Sigmoid colon (tissue), 3 donors: ENCODE data around the gene EXOC6.

Experiments used
- POLR2A ChIP-seq, 2 donors: fragments of 450-650 bp; IDR thresholded peaks; one replicate each; pipeline ENCODE4 v1.6.1; 2016; ENCODE audit warnings: antibody characterized with exemption in 2 of 2, mild to moderate bottlenecking in 2 of 2, moderate library complexity in 2 of 2
- TF ChIP-seq, protein P1 (sequence below), 4 experiments: fragments of 450-650 bp in 3 of 4; fragments of 200-600 bp in 1 of 4; IDR thresholded peaks; one replicate each; pipeline ENCODE4 v1.5.1; 2016 to 2019; ENCODE audit warnings: antibody characterized with exemption in 4 of 4, mild to moderate bottlenecking in 3 of 4, moderate library complexity in 2 of 4

DNA sequence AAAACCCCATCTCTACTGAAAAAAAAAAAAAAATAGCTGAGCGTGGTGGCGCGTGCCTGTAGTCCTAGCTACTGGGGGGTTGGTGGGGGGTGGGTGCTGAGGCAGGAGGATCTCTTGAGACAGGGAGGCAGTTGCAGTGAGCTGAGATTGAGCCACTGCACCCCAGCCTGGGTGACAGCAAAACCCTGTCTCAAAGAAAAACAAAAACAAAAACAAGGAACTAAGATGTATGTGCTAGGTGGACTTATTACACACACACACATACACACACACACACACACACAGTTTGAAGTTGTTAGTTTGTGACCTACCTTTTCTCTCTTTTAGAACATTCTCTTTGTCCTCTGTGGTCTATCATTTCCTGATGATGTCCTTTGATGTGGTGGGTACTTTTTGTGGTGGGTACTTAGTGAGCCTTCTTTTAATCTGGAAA is 53.5 kb downstream of the EXOC6 start:
- TF ChIP-seq POLR2A (IDR thresholded peaks at IDR 0.05): no peak
- TF ChIP-seq, protein P1, sequence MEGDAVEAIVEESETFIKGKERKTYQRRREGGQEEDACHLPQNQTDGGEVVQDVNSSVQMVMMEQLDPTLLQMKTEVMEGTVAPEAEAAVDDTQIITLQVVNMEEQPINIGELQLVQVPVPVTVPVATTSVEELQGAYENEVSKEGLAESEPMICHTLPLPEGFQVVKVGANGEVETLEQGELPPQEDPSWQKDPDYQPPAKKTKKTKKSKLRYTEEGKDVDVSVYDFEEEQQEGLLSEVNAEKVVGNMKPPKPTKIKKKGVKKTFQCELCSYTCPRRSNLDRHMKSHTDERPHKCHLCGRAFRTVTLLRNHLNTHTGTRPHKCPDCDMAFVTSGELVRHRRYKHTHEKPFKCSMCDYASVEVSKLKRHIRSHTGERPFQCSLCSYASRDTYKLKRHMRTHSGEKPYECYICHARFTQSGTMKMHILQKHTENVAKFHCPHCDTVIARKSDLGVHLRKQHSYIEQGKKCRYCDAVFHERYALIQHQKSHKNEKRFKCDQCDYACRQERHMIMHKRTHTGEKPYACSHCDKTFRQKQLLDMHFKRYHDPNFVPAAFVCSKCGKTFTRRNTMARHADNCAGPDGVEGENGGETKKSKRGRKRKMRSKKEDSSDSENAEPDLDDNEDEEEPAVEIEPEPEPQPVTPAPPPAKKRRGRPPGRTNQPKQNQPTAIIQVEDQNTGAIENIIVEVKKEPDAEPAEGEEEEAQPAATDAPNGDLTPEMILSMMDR (IDR thresholded peaks at IDR 0.05): no peak
